ENCODE results near the gene OR2T10.

OR2T10 gene

GRCh38 chr1:248627971-248628844 is 30.7 kb upstream of the OR2T10 start:
- H3K4me3 ChIP-seq (ENCODE audit: low read depth, low read length), result no peak overlapping the region
- TF ChIP-seq, protein P1, sequence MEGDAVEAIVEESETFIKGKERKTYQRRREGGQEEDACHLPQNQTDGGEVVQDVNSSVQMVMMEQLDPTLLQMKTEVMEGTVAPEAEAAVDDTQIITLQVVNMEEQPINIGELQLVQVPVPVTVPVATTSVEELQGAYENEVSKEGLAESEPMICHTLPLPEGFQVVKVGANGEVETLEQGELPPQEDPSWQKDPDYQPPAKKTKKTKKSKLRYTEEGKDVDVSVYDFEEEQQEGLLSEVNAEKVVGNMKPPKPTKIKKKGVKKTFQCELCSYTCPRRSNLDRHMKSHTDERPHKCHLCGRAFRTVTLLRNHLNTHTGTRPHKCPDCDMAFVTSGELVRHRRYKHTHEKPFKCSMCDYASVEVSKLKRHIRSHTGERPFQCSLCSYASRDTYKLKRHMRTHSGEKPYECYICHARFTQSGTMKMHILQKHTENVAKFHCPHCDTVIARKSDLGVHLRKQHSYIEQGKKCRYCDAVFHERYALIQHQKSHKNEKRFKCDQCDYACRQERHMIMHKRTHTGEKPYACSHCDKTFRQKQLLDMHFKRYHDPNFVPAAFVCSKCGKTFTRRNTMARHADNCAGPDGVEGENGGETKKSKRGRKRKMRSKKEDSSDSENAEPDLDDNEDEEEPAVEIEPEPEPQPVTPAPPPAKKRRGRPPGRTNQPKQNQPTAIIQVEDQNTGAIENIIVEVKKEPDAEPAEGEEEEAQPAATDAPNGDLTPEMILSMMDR (IDR thresholded peaks at IDR 0.05; ENCODE audit: borderline replicate concordance, insufficient read depth, low read depth, low read length), result no peak

DNA sequence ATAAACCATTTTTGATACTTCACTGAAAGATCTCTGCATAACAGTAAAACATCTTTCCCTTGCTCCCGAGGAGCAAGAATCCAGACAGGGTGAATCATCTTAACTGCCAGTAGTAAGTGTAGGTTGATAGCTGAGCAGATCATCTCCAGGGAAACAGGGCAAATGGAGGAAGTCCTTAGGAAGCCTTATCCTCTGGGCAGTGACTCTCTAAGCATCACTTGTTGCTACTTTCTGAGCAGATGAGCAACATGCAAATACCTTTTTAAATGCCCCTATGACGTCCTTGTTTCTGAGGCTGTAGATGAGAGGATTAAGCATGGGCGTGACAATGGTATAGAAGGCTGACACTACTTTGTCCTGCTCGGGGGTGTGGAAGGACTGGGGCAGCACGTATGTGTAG is 28.5 kb upstream of the OR2T10 start:
- no peak overlapping the region for H3K4me3 ChIP-seq (ENCODE audit: low read depth, low read length)
- TF ChIP-seq, protein P1 (IDR thresholded peaks at IDR 0.05; ENCODE audit: borderline replicate concordance, insufficient read depth, low read depth, low read length), result no peak

- TF ChIP-seq, protein P1 (IDR thresholded peaks at IDR 0.05; ENCODE audit: borderline replicate concordance, insufficient read depth, low read depth, low read length), result no peak
These were observed 27.7 kb upstream of the OR2T10 start for GRCh38 chr1:248625166-248625565.

DNA sequence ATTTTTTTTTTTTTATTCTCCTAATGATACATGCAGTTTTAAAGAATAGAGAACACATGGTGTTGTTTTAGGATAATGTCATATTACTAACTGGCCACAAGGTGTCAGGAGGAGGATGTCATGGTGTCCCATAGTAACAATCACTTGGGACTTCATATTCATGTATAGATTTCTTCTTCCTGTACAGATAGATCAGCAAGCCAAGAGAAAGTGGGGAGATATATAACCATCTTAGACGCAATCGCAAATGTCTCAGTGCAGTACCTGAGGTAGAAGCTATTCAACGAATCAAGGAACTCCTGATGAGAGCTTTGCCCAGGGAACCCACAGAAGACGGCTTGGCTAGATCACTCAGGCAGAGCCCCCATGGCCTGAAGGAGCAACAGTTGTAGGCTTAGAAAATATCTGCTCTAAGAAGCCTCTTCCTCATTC is 25.1 kb upstream of the OR2T10 start:
- TF ChIP-seq, protein P1 (IDR thresholded peaks at IDR 0.05; ENCODE audit: borderline replicate concordance, insufficient read depth, low read depth, low read length), result peak; percentile 40; the same call in 1 of the 2 replicates
- no peak overlapping the region for H3K4me3 ChIP-seq (ENCODE audit: low read depth, low read length)

More at GRCh38 chr1:248625166-248625565, 27.7 kb upstream of the OR2T10 start:
- H3K4me3 ChIP-seq (ENCODE audit: low read depth, low read length), result no peak overlapping the region

DNA sequence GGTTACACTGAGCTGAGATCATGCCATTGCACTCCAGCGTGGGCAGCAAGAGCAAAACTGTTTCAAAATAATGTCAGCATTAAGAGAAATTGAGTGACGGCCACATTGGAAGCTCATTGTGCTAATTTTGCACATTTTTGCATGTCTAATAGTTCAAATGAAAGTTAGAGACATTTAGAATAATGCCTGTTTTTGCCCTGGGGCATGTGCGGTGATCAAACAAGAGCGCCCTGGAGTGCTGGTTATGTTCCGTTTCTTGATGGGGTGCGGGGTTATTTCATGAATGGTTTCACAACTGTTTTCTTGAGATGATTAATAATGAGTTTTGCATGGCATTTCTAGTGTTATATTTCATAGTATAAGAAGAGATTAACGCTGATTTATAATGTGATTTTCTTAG is 24.3 kb upstream of the OR2T10 start:
- TF ChIP-seq, protein P1 (IDR thresholded peaks at IDR 0.05; ENCODE audit: borderline replicate concordance, insufficient read depth, low read depth, low read length), result no peak
- H3K4me3 ChIP-seq (ENCODE audit: low read depth, low read length), result no peak overlapping the region

GRCh38 chr1:248618878-248619277 is 21.4 kb upstream of the OR2T10 start:
- no peak overlapping the region for H3K4me3 ChIP-seq (ENCODE audit: low read depth, low read length)
- TF ChIP-seq, protein P1 (IDR thresholded peaks at IDR 0.05; ENCODE audit: borderline replicate concordance, insufficient read depth, low read depth, low read length), result peak; percentile 62

DNA sequence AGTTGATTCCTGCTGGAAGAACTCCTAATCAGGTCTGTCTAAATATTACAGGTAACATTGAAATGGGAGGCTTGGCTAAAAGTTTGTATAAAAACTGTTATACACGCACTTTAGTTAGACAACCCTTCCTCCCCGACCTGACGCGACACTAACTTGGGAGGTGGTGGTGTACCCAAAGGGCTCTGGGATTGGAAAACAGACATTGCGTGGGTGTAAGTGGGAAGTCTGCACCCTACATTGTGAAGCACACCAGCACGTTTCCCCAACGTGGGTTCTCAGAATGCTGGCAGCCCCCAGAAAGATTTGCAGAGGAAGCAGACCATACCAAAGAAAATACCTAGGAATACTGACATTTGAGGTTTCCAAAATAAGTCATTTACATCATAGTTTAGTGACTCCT is 20.6 kb upstream of the OR2T10 start:
- no peak overlapping the region for H3K4me3 ChIP-seq (ENCODE audit: low read depth, low read length)
- TF ChIP-seq, protein P1 (IDR thresholded peaks at IDR 0.05; ENCODE audit: borderline replicate concordance, insufficient read depth, low read depth, low read length), result no peak
